SK-N-SH (cell line): ENCODE results near the gene DYRK1A. TPM values are rescaled to one million over a fixed set of nuclear protein-coding genes. Genes with fewer than 3 reads are reported as not detected.

Experiments
- CTCF ChIA-PET: fragments of 300-600, 350-600 bp; formaldehyde crosslinking; extraction: SDS; loops from one replicate; lab custom pipeline; 2021; lab: Yijun Ruan, JAX
- POLR2A ChIA-PET: fragments of 350-600 bp; sonication (Branson Sonifier 250); formaldehyde crosslinking; extraction: SDS; loops from one replicate; lab custom pipeline; 2020; ENCODE audit warnings: antibody characterized with exemption, inconsistent platforms; lab: Yijun Ruan, JAX
- DNase-seq: peaks from one replicate; pipeline ENCODE4 v3.0.0; 2012
- H2AFZ ChIP-seq: fragments of 200-600 bp; sonication (generic); 2 replicates; pipeline ENCODE4 v1.8.1; 2016; ENCODE audit warnings: antibody characterized with exemption, mild to moderate bottlenecking, low read depth
- H3F3A ChIP-seq: fragments of 200-600 bp; sonication (generic); replicated peaks from 2 replicates; pipeline ENCODE3; 2016; ENCODE audit warnings: antibody characterized with exemption, mild to moderate bottlenecking; ENCODE audit not compliant: insufficient read depth
- H3K27ac ChIP-seq, 2 experiments: fragments of 200-500 bp in 1 of 2; fragments of 200-600 bp in 1 of 2; sonication (Bioruptor generic) in 1 of 2; sonication (generic), shearing (Covaris generic) in 1 of 2; 2 replicates each; pipeline versions ENCODE4 v1.5.1 to v1.6.1; 2014 to 2016; ENCODE audit warnings: low read depth in 2 of 2, inconsistent platforms in 1 of 2, low read length in 1 of 2, mild to moderate bottlenecking in 1 of 2, mixed read lengths in 1 of 2
- H3K27me3 ChIP-seq: fragments of 200-600 bp; sonication (generic), shearing (Covaris generic); 2 replicates; pipeline ENCODE4 v1.6.1; 2016; ENCODE audit warnings: mixed run types; ENCODE audit not compliant: insufficient read depth
- H3K36me3 ChIP-seq, 2 experiments: fragments of 200-500 bp in 1 of 2; fragments of 200-600 bp in 1 of 2; sonication (Bioruptor generic) in 1 of 2; sonication (generic) in 1 of 2; replicated peaks in 1 of 2; 2 replicates each; pipeline versions ENCODE3 to v1.5.1; 2014 to 2016; ENCODE audit warnings: low read length in 1 of 2, mild to moderate bottlenecking in 1 of 2; ENCODE audit not compliant: insufficient read depth in 2 of 2, control insufficient read depth in 1 of 2
- H3K4me1 ChIP-seq, 2 experiments: fragments of 200-500 bp in 1 of 2; fragments of 200-600 bp in 1 of 2; sonication (Bioruptor generic) in 1 of 2; sonication (generic), shearing (Covaris generic) in 1 of 2; 2 replicates each; pipeline versions ENCODE4 v1.5.1 to v1.6.1; 2014 to 2016; ENCODE audit warnings: low read depth in 1 of 2, low read length in 1 of 2, mixed run types in 1 of 2; ENCODE audit not compliant: insufficient read depth in 2 of 2, control insufficient read depth in 1 of 2
- H3K4me2 ChIP-seq: fragments of 200-600 bp; sonication (generic), shearing (Covaris generic); 2 replicates; pipeline ENCODE4 v1.6.1; 2017; ENCODE audit warnings: mixed run types
- H3K4me3 ChIP-seq, 2 experiments: fragments of 200-500 bp in 1 of 2; fragments of 200-600 bp in 1 of 2; sonication (Bioruptor generic) in 1 of 2; sonication (generic), shearing (Covaris generic) in 1 of 2; 2 replicates each; pipeline versions ENCODE4 v1.5.1 to v1.8.1; 2014 to 2016; ENCODE audit warnings: low read depth in 2 of 2, inconsistent platforms in 1 of 2, low read length in 1 of 2, mild to moderate bottlenecking in 1 of 2, mixed read lengths in 1 of 2, moderate library complexity in 1 of 2
- H3K79me2 ChIP-seq: fragments of 200-600 bp; sonication (generic); 2 replicates; pipeline ENCODE4 v1.8.1; 2017; ENCODE audit warnings: mild to moderate bottlenecking; ENCODE audit not compliant: insufficient read depth
- H3K9ac ChIP-seq: fragments of 200-600 bp; sonication (generic); 2 replicates; pipeline ENCODE4 v1.6.1; 2017; ENCODE audit warnings: mixed run types
- H3K9me2 ChIP-seq: fragments of 200-600 bp; sonication (generic); 2 replicates; pipeline ENCODE4 v1.6.1; 2017; ENCODE audit warnings: mixed run types
- H3K9me3 ChIP-seq: fragments of 200-600 bp; sonication (generic); 2 replicates; pipeline ENCODE4 v1.6.1; 2017; ENCODE audit warnings: mixed run types, mild to moderate bottlenecking, moderate library complexity
- H4K20me1 ChIP-seq: fragments of 200-600 bp; sonication (generic); 2 replicates; pipeline ENCODE4 v1.6.1; 2017; ENCODE audit warnings: mild to moderate bottlenecking, mixed run types; ENCODE audit not compliant: insufficient read depth
- ELF1 ChIP-seq: IDR thresholded peaks from 2 replicates; pipeline ENCODE4 v1.4.0; 2012
- EZH2phosphoT487 ChIP-seq: fragments of 200-600 bp; sonication (generic); IDR thresholded peaks from 2 replicates; pipeline ENCODE4 v1.6.1; 2017; ENCODE audit warnings: low read depth, mixed run types, mild to moderate bottlenecking, antibody characterized with exemption, moderate library complexity, borderline replicate concordance
- FOSL2 ChIP-seq: IDR thresholded peaks from 2 replicates; pipeline ENCODE4 v1.4.0; 2012; ENCODE audit warnings: low read depth, mild to moderate bottlenecking, moderate library complexity, borderline replicate concordance
- FOXJ3 ChIP-seq: sonication (generic); formaldehyde crosslinking; IDR thresholded peaks from 2 replicates; pipeline ENCODE4 v1.5.1; 2020; ENCODE audit warnings: mild to moderate bottlenecking, missing genetic modification reagents
- GABPA ChIP-seq: IDR thresholded peaks from 2 replicates; pipeline ENCODE4 v1.4.0; 2012; ENCODE audit warnings: low read depth, mild to moderate bottlenecking
- GATA2 ChIP-seq: sonication (generic); formaldehyde crosslinking; IDR thresholded peaks from 2 replicates; pipeline ENCODE4 v1.5.0; 2020; ENCODE audit warnings: mild to moderate bottlenecking, missing genetic modification reagents
- MXI1 ChIP-seq: IDR thresholded peaks from 2 replicates; pipeline ENCODE4 v1.6.1; 2012; ENCODE audit warnings: mild to moderate bottlenecking, low read depth, low read length, improper control_type of control experiment
- NFIC ChIP-seq: IDR thresholded peaks from 2 replicates; pipeline ENCODE4 v1.4.0; 2012; ENCODE audit warnings: borderline replicate concordance
- RFX5 ChIP-seq: IDR thresholded peaks from 2 replicates; pipeline ENCODE4 v1.6.1; 2012; ENCODE audit warnings: mild to moderate bottlenecking, improper control_type of control experiment, low read length
- SIN3A ChIP-seq: IDR thresholded peaks from 2 replicates; pipeline ENCODE4 v1.6.1; 2012; ENCODE audit warnings: low read depth, mild to moderate bottlenecking, low read length, moderate library complexity, borderline replicate concordance
- TCF12 ChIP-seq: IDR thresholded peaks from 2 replicates; pipeline ENCODE4 v1.4.0; 2012
- USF2 ChIP-seq: fragments of 150-350 bp; IDR thresholded peaks from 2 replicates; pipeline ENCODE4 v1.6.1; 2017; ENCODE audit warnings: antibody characterized with exemption, low read length, low read depth, borderline replicate concordance
- WGBS: methylation state at CpG from one replicate; pipeline ENCODE4 v1.1.6; 2017; ENCODE audit warnings: low lambda C conversion rate; 5-methylcytosine and 5-hydroxymethylcytosine counted together
- polyA plus RNA-seq, 3 experiments: library from polyadenylated mRNA; depleted of rRNA; stranded (reverse); fragments of >200 nt; gene quantifications; 2 replicates each; pipeline ENCODE4 v1.2.3, GENCODE V29; 2012

DYRK1A gene
- polyA plus RNA-seq, 1 of the 3 experiments (the other 2 are of a cell fraction): 19.3 TPM

DNA sequence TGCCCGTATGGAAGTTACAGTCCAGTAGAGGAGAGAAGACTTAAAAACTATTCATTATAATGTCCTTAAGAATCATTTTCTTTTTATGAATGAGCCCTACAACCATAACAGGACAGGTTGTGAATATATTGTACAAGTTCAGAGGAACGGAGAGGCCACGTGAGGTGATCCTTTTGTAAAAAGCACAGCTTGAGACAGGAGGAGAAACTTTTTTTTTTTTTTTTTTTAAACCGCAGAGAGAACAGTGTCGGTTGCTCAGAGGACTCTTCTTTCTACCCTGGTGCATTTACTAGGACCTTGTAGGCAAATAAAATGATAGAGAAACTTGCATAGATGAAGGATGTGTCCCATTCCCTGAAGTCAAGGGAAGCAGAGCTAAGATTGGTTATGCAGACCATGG lies 32.1 kb downstream of the DYRK1A start:
- H3K4me3 ChIP-seq: no peak overlapping the region
- TF ChIP-seq GABPA (no peak), SIN3A (no peak), ELF1 (no peak), EZH2phosphoT487 (no peak), USF2 (no peak)
- DNase-seq: no peak
- no peaks in the 10 kb centered on the region for H3K9me2 ChIP-seq
- peaks cover 8% of the 10 kb centered on the region for H3F3A ChIP-seq
- no peak overlapping the region for H3K4me2 ChIP-seq
- peaks cover 0 to 17% of the 10 kb centered on the region in 2 experiments for H3K36me3 ChIP-seq
- H3K4me1 ChIP-seq: peaks cover 0 to 6% of the 10 kb centered on the region in 2 experiments; a peak in 1 of 4 replicates
- POLR2A ChIA-PET: no interaction called here
- no peak overlapping the region for H3K9ac ChIP-seq
- H3K27me3 ChIP-seq: no peaks in the 10 kb centered on the region
- H3K79me2 ChIP-seq: peaks cover 99% of the 10 kb centered on the region
- H4K20me1 ChIP-seq: peaks cover 96% of the 10 kb centered on the region
- CTCF ChIA-PET: no interaction called here
- no peak overlapping the region for H2AFZ ChIP-seq
- WGBS: 97% methylated on average over 5 of the region's 5 CpGs
- H3K9me3 ChIP-seq: peaks cover 8% of the 10 kb centered on the region; the same call in 1 of the 2 replicates
- H3K27ac ChIP-seq: no peak overlapping the region

GRCh38 chr21:37402251-37402867 lies 35.8 kb downstream of the DYRK1A start:
- WGBS: 95% methylated on average over 3 of the region's 3 CpGs
- Histone ChIP-seq H2AFZ (no peak overlapping the region), H3F3A (peaks cover 8% of the 10 kb centered on the region), H3K4me1 (peaks cover 0 to 2% of the 10 kb centered on the region in 2 experiments; a peak in 1 of 4 replicates), H4K20me1 (peaks cover 95% of the 10 kb centered on the region), H3K9ac (no peak overlapping the region), H3K9me3 (peaks cover 8% of the 10 kb centered on the region; the same call in 1 of the 2 replicates), H3K9me2 (no peaks in the 10 kb centered on the region), H3K4me2 (no peak overlapping the region), H3K4me3 (no peak overlapping the region), H3K27ac (no peak overlapping the region), H3K27me3 (no peaks in the 10 kb centered on the region), H3K36me3 (peaks cover 0 to 17% of the 10 kb centered on the region in 2 experiments), H3K79me2 (peaks cover 98% of the 10 kb centered on the region)
- DNase-seq: no peak
- TF ChIP-seq FOSL2: no peak
- no peak for TF ChIP-seq GABPA
- no peak for TF ChIP-seq FOXJ3 (CRISPR knock-in tag)
- TF ChIP-seq NFIC: no peak
- no peak for TF ChIP-seq RFX5
- TF ChIP-seq MXI1: no peak
- no peak for TF ChIP-seq GATA2 (CRISPR knock-in tag)
- no peak for TF ChIP-seq TCF12
- POLR2A ChIA-PET: no interaction called here
- CTCF ChIA-PET: interaction anchor here (0.9 to 1.2 kb wide), 2 partner anchors 15 to 61 kb away, joined by 3 read pairs; no protein-coding TSS in a partner anchor
